Endothelial cell of umbilical vein (primary cell): ENCODE measurements around the gene ZNF423. TPM values are rescaled to one million over a fixed set of nuclear protein-coding genes. Genes with fewer than 3 reads are reported as not detected.

Source experiments
- BruUV-seq: library from RNA; stranded (reverse); fragments of 400-500 nt; replicated peaks from 2 replicates; lab custom pipeline; 2021; lab: Mats Ljungman, UMichigan
- CTCF ChIA-PET: fragments of 300-600, 350-600 bp; sonication (Branson Sonifier 250); formaldehyde crosslinking; loops from one replicate; lab custom pipeline; 2021; ENCODE audit warnings: antibody characterized with exemption, inconsistent platforms; lab: Charles Lee
- POLR2A ChIA-PET: fragments of 300-600, 350-600 bp; sonication (Branson Sonifier 250); formaldehyde crosslinking; loops from one replicate; lab custom pipeline; 2021; ENCODE audit warnings: antibody characterized with exemption, inconsistent platforms; lab: Charles Lee
- DNase-seq: peaks from one replicate; pipeline ENCODE4 v3.0.0-alpha.2; 2011; ENCODE audit warnings: low read depth, low spot score
- FAIRE-seq: peaks from 2 replicates; lab custom pipeline; 2011; peaks lifted over from hg19 to GRCh38; lab: Jason Lieb, UNC
- H2AFZ ChIP-seq: 2 replicates; pipeline ENCODE4 v1.6.0; 2012; ENCODE audit warnings: low read depth, low read length, control low read depth, inconsistent platforms
- H3K27ac ChIP-seq: 2 replicates; pipeline ENCODE4 v1.5.1; 2011; ENCODE audit warnings: low read depth, mild to moderate bottlenecking, control low read depth, low read length, moderate library complexity; ENCODE audit not compliant: insufficient read depth
- H3K27me3 ChIP-seq, 2 experiments: 2 replicates each; pipeline versions ENCODE4 v1.6.0 to v1.6.1; 2011; ENCODE audit warnings: low read length in 2 of 2, mixed read lengths in 1 of 2; ENCODE audit not compliant: control insufficient read depth in 2 of 2, insufficient read depth in 2 of 2
- H3K36me3 ChIP-seq, 2 experiments: 2 replicates in 1 of 2; 3 replicates in 1 of 2; pipeline ENCODE4 v1.5.1; 2011; ENCODE audit warnings: low read length in 2 of 2, mild to moderate bottlenecking in 1 of 2, moderate library complexity in 1 of 2; ENCODE audit not compliant: control insufficient read depth in 2 of 2, insufficient read depth in 2 of 2; ENCODE audit errors: extremely low read depth in 1 of 2
- H3K4me1 ChIP-seq: 3 replicates; pipeline ENCODE4 v1.5.1; 2011; ENCODE audit warnings: mild to moderate bottlenecking, low read length; ENCODE audit not compliant: control insufficient read depth, insufficient read depth; ENCODE audit errors: extremely low read depth
- H3K4me2 ChIP-seq: 2 replicates; pipeline ENCODE4 v1.6.1; 2011; ENCODE audit warnings: low read length, control low read depth, mixed read lengths; ENCODE audit not compliant: insufficient read depth
- H3K4me3 ChIP-seq, 3 experiments: fragments of 200-600 bp in 1 of 3; sonication (generic), shearing (Covaris generic) in 1 of 3; replicated peaks in 1 of 3; 2 replicates each; pipeline ENCODE4 v1.5.1; 2011 to 2016; ENCODE audit warnings: control low read depth in 3 of 3, low read length in 3 of 3, mild to moderate bottlenecking in 2 of 3, inconsistent platforms in 1 of 3, low read depth in 1 of 3, moderate library complexity in 1 of 3; ENCODE audit not compliant: insufficient read depth in 1 of 3
- H3K79me2 ChIP-seq: 2 replicates; pipeline ENCODE4 v1.6.0; 2012; ENCODE audit warnings: low read length, inconsistent platforms; ENCODE audit not compliant: control insufficient read depth, insufficient read depth
- H3K9ac ChIP-seq: replicated peaks from 2 replicates; pipeline ENCODE3; 2011; ENCODE audit warnings: low read length, control low read depth; ENCODE audit not compliant: insufficient read depth; ENCODE audit errors: extremely low read depth
- H3K9me1 ChIP-seq: replicated peaks from 3 replicates; pipeline ENCODE4 v1.6.0; 2011; ENCODE audit warnings: mild to moderate bottlenecking, low read length; ENCODE audit not compliant: control insufficient read depth, insufficient read depth; ENCODE audit errors: extremely low read depth
- H3K9me3 ChIP-seq: replicated peaks from 2 replicates; pipeline ENCODE4 v1.5.1; 2012; ENCODE audit warnings: low read length, inconsistent platforms; ENCODE audit not compliant: control insufficient read depth, insufficient read depth
- H4K20me1 ChIP-seq: replicated peaks from 2 replicates; pipeline ENCODE3; 2011; ENCODE audit warnings: mild to moderate bottlenecking, low read length; ENCODE audit not compliant: control insufficient read depth, insufficient read depth; ENCODE audit errors: extremely low read depth
- EZH2 ChIP-seq: IDR thresholded peaks from 2 replicates; pipeline ENCODE4 v1.6.1; 2012; ENCODE audit warnings: borderline replicate concordance, low read depth, mild to moderate bottlenecking, moderate library complexity, low read length, inconsistent platforms; ENCODE audit not compliant: severe bottlenecking
- FOS ChIP-seq: IDR thresholded peaks from 2 replicates; pipeline ENCODE4 v1.6.1; 2011; ENCODE audit warnings: mild to moderate bottlenecking, low read length, moderate library complexity, borderline replicate concordance; ENCODE audit not compliant: insufficient read depth
- GATA2 ChIP-seq: IDR thresholded peaks from 2 replicates; pipeline ENCODE4 v1.7.0; 2011; ENCODE audit warnings: low read depth, mild to moderate bottlenecking, moderate library complexity, mixed read lengths, low read length; ENCODE audit not compliant: insufficient read length, insufficient read depth
- JUN ChIP-seq: IDR thresholded peaks from 2 replicates; pipeline ENCODE4 v1.6.1; 2011; ENCODE audit warnings: borderline replicate concordance, low read depth; ENCODE audit not compliant: insufficient read length, insufficient read depth
- POLR2A ChIP-seq: IDR thresholded peaks from 2 replicates; pipeline ENCODE4 v1.6.1; 2012; ENCODE audit warnings: low read depth, mild to moderate bottlenecking, control low read depth, low read length
- POLR2AphosphoS5 ChIP-seq: IDR thresholded peaks from 2 replicates; pipeline ENCODE4 v1.6.1; 2012; ENCODE audit warnings: low read depth, mild to moderate bottlenecking, control low read depth, low read length, moderate library complexity; ENCODE audit not compliant: insufficient read depth
- dilution Hi-C: fragments of 300-500 bp; cut with MboI; formaldehyde crosslinking; loops from one replicate; pipeline ENCODE4 v1.15.0; 2019; ENCODE audit warnings: low sequenced_read_pairs; ENCODE audit not compliant: extremely low pct_ligation_motif_present
- intact Hi-C: fragments of 100-400 bp; cut with micrococcal nuclease; formaldehyde crosslinking; loops from one replicate; pipeline ENCODE4 v1.10.0; 2022
- polyA plus RNA-seq, 4 experiments: library from polyadenylated mRNA; depleted of rRNA in 3 of 4; stranded (reverse) in 3 of 4; unstranded in 1 of 4; fragments of >200 nt; gene quantifications; 2 replicates each; pipeline versions ENCODE4 v1.2.1 to v1.2.3, GENCODE V29; 2011 to 2012; ENCODE audit warnings: missing spikeins in 1 of 4
- total RNA-seq: library from RNA; stranded (reverse); gene quantifications from 2 replicates; pipeline ENCODE4 v1.2.3, GENCODE V29; 2021
- TF ChIP-seq, protein P1 (sequence below), 2 donors: IDR thresholded peaks; 1 replicate in 1 of 2; 2 replicates in 1 of 2; pipeline ENCODE4 v1.5.1; 2011; ENCODE audit warnings: low read length in 2 of 2, mild to moderate bottlenecking in 2 of 2, moderate library complexity in 2 of 2, control low read depth in 1 of 2, inconsistent platforms in 1 of 2, low read depth in 1 of 2; ENCODE audit not compliant: insufficient read depth in 1 of 2; ENCODE audit errors: extremely low read depth in 1 of 2
- TF ChIP-seq, protein P2 (sequence below): IDR thresholded peaks from 2 replicates; pipeline ENCODE4 v1.6.1; 2011; ENCODE audit not compliant: insufficient read depth, insufficient read length

Gene ZNF423
- total and polyA plus RNA-seq, 2 donors (not counting 3 experiments of a cell fraction or from before 2014, with no cell fraction given), result 2.2 to 8.1 TPM

DNA sequence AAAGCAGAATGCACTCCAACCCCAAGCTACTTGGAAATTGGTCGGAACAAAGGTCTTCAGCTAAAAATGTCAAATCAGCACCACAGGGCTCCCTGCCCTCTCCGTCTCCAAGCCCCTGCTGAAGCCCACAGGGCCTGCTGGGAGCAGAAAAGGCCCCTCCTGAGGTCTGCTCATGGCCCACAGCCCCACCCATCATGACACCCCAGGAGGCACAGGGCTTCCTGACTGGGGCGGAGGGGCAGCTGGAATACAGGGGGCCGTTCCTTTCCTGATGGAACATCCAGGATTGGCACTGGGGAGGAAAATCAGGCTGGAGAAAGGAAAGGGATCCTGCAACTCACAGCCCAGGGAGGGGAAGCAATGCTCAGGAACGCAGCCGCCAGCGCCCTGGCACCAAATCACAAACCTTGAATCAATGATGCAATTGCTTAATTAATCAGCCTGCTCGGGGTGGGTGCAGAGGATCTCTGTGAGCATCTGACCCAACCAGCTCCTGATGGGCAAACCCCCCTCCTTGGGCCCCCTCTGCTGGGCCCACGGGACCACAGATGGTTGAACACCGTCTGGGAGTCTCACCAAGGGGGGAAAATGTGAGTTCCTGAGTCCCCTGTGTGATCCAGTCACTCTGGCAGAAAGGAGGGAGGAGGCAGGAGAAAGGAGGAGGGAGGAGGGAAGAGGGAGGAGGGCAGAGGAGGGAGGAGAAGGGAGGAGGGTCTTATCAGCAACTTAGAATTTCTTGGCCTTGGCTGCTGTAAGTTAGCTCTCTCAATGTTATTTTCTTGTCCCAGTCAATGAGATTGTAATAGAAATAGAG lies 155.5 kb downstream of the ZNF423 start:
- FAIRE-seq, result no peak
- no peak overlapping the region for H3K27ac ChIP-seq
- no peaks in the 10 kb centered on the region for H4K20me1 ChIP-seq
- no peak for DNase-seq
- no peak overlapping the region for H3K4me3 ChIP-seq
- no peak overlapping the region for H3K4me2 ChIP-seq
- peaks cover 11 to 15% of the 10 kb centered on the region in 2 experiments for H3K27me3 ChIP-seq
- ChIA-PET POLR2A (no interaction called here), CTCF (interaction anchor here (0.6 to 1.2 kb wide), 2 partner anchors 27 to 157 kb away, joined by 3 read pairs; no protein-coding TSS in a partner anchor)
- dilution Hi-C loops (no loop called here), intact Hi-C loops (loop anchor here (5.0 to 10.0 kb wide), 2 partner anchors 146 to 157 kb away; partner anchors contain the start of gene ZNF423)
- no peaks in the 10 kb centered on the region for H3K79me2 ChIP-seq
- peak; percentile 39 for TF ChIP-seq EZH2
- TF ChIP-seq, protein P1, sequence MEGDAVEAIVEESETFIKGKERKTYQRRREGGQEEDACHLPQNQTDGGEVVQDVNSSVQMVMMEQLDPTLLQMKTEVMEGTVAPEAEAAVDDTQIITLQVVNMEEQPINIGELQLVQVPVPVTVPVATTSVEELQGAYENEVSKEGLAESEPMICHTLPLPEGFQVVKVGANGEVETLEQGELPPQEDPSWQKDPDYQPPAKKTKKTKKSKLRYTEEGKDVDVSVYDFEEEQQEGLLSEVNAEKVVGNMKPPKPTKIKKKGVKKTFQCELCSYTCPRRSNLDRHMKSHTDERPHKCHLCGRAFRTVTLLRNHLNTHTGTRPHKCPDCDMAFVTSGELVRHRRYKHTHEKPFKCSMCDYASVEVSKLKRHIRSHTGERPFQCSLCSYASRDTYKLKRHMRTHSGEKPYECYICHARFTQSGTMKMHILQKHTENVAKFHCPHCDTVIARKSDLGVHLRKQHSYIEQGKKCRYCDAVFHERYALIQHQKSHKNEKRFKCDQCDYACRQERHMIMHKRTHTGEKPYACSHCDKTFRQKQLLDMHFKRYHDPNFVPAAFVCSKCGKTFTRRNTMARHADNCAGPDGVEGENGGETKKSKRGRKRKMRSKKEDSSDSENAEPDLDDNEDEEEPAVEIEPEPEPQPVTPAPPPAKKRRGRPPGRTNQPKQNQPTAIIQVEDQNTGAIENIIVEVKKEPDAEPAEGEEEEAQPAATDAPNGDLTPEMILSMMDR (IDR thresholded peaks at IDR 0.05; ENCODE audit: extremely low read depth in 1 of 2, insufficient read depth in 1 of 2, low read depth in 1 of 2, low read length in 2 of 2), result no peak
- H3K9ac ChIP-seq, result no peak overlapping the region
- H2AFZ ChIP-seq, result no peak overlapping the region
- no TSS peak for BruUV-seq
- no peaks in the 10 kb centered on the region for H3K9me3 ChIP-seq
- H3K9me1 ChIP-seq, result no peaks in the 10 kb centered on the region
- H3K4me1 ChIP-seq, result no peaks in the 10 kb centered on the region
- no peaks in the 10 kb centered on the region for H3K36me3 ChIP-seq

DNA sequence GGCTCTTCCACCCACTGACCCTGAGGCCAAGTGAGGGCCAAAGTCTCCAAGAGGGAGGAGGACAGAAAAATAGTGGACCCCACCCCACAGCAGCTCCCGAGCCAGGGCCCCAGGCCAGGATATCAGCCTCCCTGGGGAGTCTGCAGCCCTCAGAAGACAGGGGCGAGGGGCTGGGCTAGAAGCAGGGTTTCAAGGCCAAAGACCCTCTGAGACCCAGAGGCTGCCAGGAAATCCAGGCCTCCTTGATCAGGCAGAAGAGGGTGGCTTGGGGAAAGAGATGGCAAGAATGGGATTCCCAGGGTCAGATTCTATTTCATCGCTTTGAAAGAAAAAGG lies 156.1 kb downstream of the ZNF423 start:
- no peaks in the 10 kb centered on the region for H4K20me1 ChIP-seq
- intact Hi-C loops, result loop anchor here (5.0 to 10.0 kb wide), 2 partner anchors 145 to 157 kb away; partner anchors contain the start of gene ZNF423
- no peaks in the 10 kb centered on the region for H3K36me3 ChIP-seq
- H3K9ac ChIP-seq, result no peak overlapping the region
- no peaks in the 10 kb centered on the region for H3K9me1 ChIP-seq
- no peak overlapping the region for H3K4me3 ChIP-seq
- POLR2A ChIA-PET, result no interaction called here
- dilution Hi-C loops, result no loop called here
- BruUV-seq, result no TSS peak
- H3K4me1 ChIP-seq, result no peaks in the 10 kb centered on the region
- FAIRE-seq (no peak), DNase-seq (no peak)
- no peaks in the 10 kb centered on the region for H3K9me3 ChIP-seq
- no peak for TF ChIP-seq POLR2A
- TF ChIP-seq, protein P2, sequence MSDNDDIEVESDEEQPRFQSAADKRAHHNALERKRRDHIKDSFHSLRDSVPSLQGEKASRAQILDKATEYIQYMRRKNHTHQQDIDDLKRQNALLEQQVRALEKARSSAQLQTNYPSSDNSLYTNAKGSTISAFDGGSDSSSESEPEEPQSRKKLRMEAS, result no peak
- TF ChIP-seq GATA2, result no peak
- no peak for TF ChIP-seq JUN
- TF ChIP-seq, protein P1 (IDR thresholded peaks at IDR 0.05; ENCODE audit: extremely low read depth in 1 of 2, insufficient read depth in 1 of 2, low read depth in 1 of 2, low read length in 2 of 2), result no peak
- no peak for TF ChIP-seq POLR2AphosphoS5
- no peak for TF ChIP-seq FOS
- TF ChIP-seq EZH2, result no peak
- no peak overlapping the region for H3K27ac ChIP-seq
- H2AFZ ChIP-seq, result no peak overlapping the region
- no peak overlapping the region for H3K4me2 ChIP-seq
- peaks cover 11 to 15% of the 10 kb centered on the region in 2 experiments for H3K27me3 ChIP-seq
- no peaks in the 10 kb centered on the region for H3K79me2 ChIP-seq
- CTCF ChIA-PET, result interaction anchor here (0.6 to 1.2 kb wide), 2 partner anchors 26 to 157 kb away, joined by 3 read pairs; no protein-coding TSS in a partner anchor
